Sigmoid colon (tissue), 7 donors: ENCODE results near the gene DIPK2A. TPM values are rescaled to one million over a fixed set of nuclear protein-coding genes. Genes with fewer than 3 reads are reported as not detected.

Experiments
- DNase-seq: peaks from one replicate; pipeline ENCODE4 v3.0.0-alpha.2; 2019
- H3K27ac ChIP-seq, 4 donors: fragments of 200-600 bp; sonication (generic); one replicate each; pipeline ENCODE4 v1.5.1; 2016 to 2019; ENCODE audit warnings: mild to moderate bottlenecking in 1 of 4
- H3K27me3 ChIP-seq, 3 donors: fragments of 200-600 bp; sonication (generic); one replicate each; pipeline ENCODE4 v1.5.1; 2019; ENCODE audit warnings: mild to moderate bottlenecking in 1 of 3
- H3K36me3 ChIP-seq, 4 donors: fragments of 200-600 bp; sonication (generic); one replicate each; pipeline ENCODE4 v1.5.1; 2016 to 2019
- H3K4me1 ChIP-seq, 4 donors: fragments of 200-600 bp; sonication (generic); one replicate each; pipeline ENCODE4 v1.5.1; 2017 to 2019
- H3K4me3 ChIP-seq, 4 donors: fragments of 200-600 bp; sonication (generic); one replicate each; pipeline ENCODE4 v1.5.1; 2017 to 2019; ENCODE audit warnings: mild to moderate bottlenecking in 2 of 4, moderate library complexity in 1 of 4
- H3K9me3 ChIP-seq, 4 donors: fragments of 200-600 bp in 3 of 4; sonication (generic) in 3 of 4; one replicate each; pipeline versions ENCODE4 v1.5.1 to v1.6.1; 2013 to 2019
- CTCF ChIP-seq, 4 experiments: fragments of 450-650 bp in 3 of 4; fragments of 200-600 bp in 1 of 4; IDR thresholded peaks; one replicate each; pipeline ENCODE4 v1.5.1; 2016 to 2019; ENCODE audit warnings: antibody characterized with exemption in 4 of 4, mild to moderate bottlenecking in 3 of 4, moderate library complexity in 2 of 4
- EP300 ChIP-seq, 4 donors: sonication (generic); formaldehyde crosslinking; IDR thresholded peaks; one replicate each; pipeline ENCODE4 v1.6.1; 2017; ENCODE audit warnings: antibody characterized with exemption in 4 of 4
- POLR2A ChIP-seq, 2 donors: fragments of 450-650 bp; IDR thresholded peaks; one replicate each; pipeline ENCODE4 v1.6.1; 2016; ENCODE audit warnings: antibody characterized with exemption in 2 of 2, mild to moderate bottlenecking in 2 of 2, moderate library complexity in 2 of 2
- POLR2AphosphoS5 ChIP-seq, 4 donors: sonication (generic); formaldehyde crosslinking; IDR thresholded peaks; one replicate each; pipeline ENCODE4 v1.6.1; 2017; ENCODE audit warnings: antibody characterized with exemption in 4 of 4
- WGBS, 2 donors: extraction: QIAGEN DNeasy Blood & Tissue Kit; methylation state at CpG; one replicate each; pipeline ENCODE4 v1.1.7; 2013; 5-methylcytosine and 5-hydroxymethylcytosine counted together
- intact Hi-C: fragments of 100-400 bp; cut with DNase I; formaldehyde crosslinking; loops from one replicate; pipeline ENCODE4 v1.15.1; 2023
- polyA plus RNA-seq, 3 donors: library from polyadenylated mRNA; stranded (reverse); fragments of 200-250 nt; gene quantifications; one replicate each; pipeline ENCODE4 v1.2.3, GENCODE V29; 2013
- total RNA-seq, 4 donors: library from RNA; depleted of rRNA; stranded (reverse); fragments of >200 nt; gene quantifications; one replicate each; pipeline ENCODE4 v1.1.0, GENCODE V29; 2016
- donor health status: healthy with polysubstance abuse.
- donor health status: Bipolar disorder and iron deficiency.
- donor health status: healthy.

DIPK2A gene
- total RNA-seq (10 to 100 TPM; 22.0 to 56.0 (median 47.6) TPM), polyA plus RNA-seq (1 to 10 TPM; 1.8 to 6.6 (median 3.5) TPM)

GRCh38 chr3:143971359-143972154 lies at the start of gene DIPK2A:
Gene DIPK2A (plus strand): TSS chr3:143971823. CDS start chr3:143972333, 510 bp downstream.
- TF ChIP-seq POLR2A (IDR thresholded peaks at IDR 0.05) (peak; percentile 81 to 93), CTCF (IDR thresholded peaks at IDR 0.05) (no peak), POLR2AphosphoS5 (IDR thresholded peaks at IDR 0.05) (peak; percentile 96 to 99 (median 98)), EP300 (IDR thresholded peaks at IDR 0.05) (no peak)
- Histone ChIP-seq H3K27me3 (no peaks in the 10 kb centered on the region), H3K4me1 (peaks cover 0 to 33% (median 18%) of the 10 kb centered on the region in 4 donors), H3K36me3 (no peaks in the 10 kb centered on the region), H3K27ac (peak within 1 kb of the TSS; percentile 95 to 99 (median 98)), H3K9me3 (no peaks in the 10 kb centered on the region), H3K4me3 (peak within 1 kb of the TSS; percentile 70 to 91 (median 84))
- 0 to 1% methylated on average over 71 of the region's 71 CpGs for WGBS, 2 donors
- DNase-seq: peak; percentile 98
- intact Hi-C loops: loop anchor here (5.0 kb wide), 3 partner anchors 194 to 969 kb away; partner anchors contain the start of gene U2SURP

GRCh38 chr3:143924522-143925285 lies 46.9 kb upstream of the DIPK2A start:
- H3K4me3 ChIP-seq: no peak overlapping the region
- no peaks in the 10 kb centered on the region for H3K27me3 ChIP-seq
- H3K4me1 ChIP-seq: no peaks in the 10 kb centered on the region
- no peaks in the 10 kb centered on the region for H3K36me3 ChIP-seq
- no peak overlapping the region for H3K27ac ChIP-seq
- intact Hi-C loops: no loop called here
- no peaks in the 10 kb centered on the region for H3K9me3 ChIP-seq
- TF ChIP-seq POLR2AphosphoS5 (IDR thresholded peaks at IDR 0.05) (no peak), POLR2A (IDR thresholded peaks at IDR 0.05) (no peak), EP300 (IDR thresholded peaks at IDR 0.05) (no peak), CTCF (IDR thresholded peaks at IDR 0.05) (no peak)
- 74 to 83% methylated on average over 9 of the region's 9 CpGs for WGBS, 2 donors
- no peak for DNase-seq

- TF ChIP-seq POLR2A (IDR thresholded peaks at IDR 0.05): no peak
- no peak for TF ChIP-seq POLR2AphosphoS5 (IDR thresholded peaks at IDR 0.05)
- TF ChIP-seq EP300 (IDR thresholded peaks at IDR 0.05): no peak
- no peak for TF ChIP-seq CTCF (IDR thresholded peaks at IDR 0.05)
- H3K27ac ChIP-seq: no peak overlapping the region
- H3K9me3 ChIP-seq: no peaks in the 10 kb centered on the region
- no peaks in the 10 kb centered on the region for H3K27me3 ChIP-seq
- no peak for DNase-seq
- no peaks in the 10 kb centered on the region for H3K4me1 ChIP-seq
- WGBS, 2 donors: 77 to 79% methylated on average over 1 of the region's 1 CpG
- intact Hi-C loops: no loop called here
- no peak overlapping the region for H3K4me3 ChIP-seq
- no peaks in the 10 kb centered on the region for H3K36me3 ChIP-seq
Measured at GRCh38 chr3:143928056-143928455, 43.6 kb upstream of the DIPK2A start.

GRCh38 chr3:143928541-143929255 lies 42.9 kb upstream of the DIPK2A start:
- intact Hi-C loops: no loop called here

More at GRCh38 chr3:143928541-143929255, 42.9 kb upstream of the DIPK2A start:
- H3K4me1 ChIP-seq: no peaks in the 10 kb centered on the region
- WGBS, 2 donors: 25 to 82% methylated on average over 3 of the region's 3 CpGs
- H3K36me3 ChIP-seq: no peaks in the 10 kb centered on the region
- no peak for TF ChIP-seq POLR2A (IDR thresholded peaks at IDR 0.05)
- no peak for TF ChIP-seq POLR2AphosphoS5 (IDR thresholded peaks at IDR 0.05)
- no peak for TF ChIP-seq CTCF (IDR thresholded peaks at IDR 0.05)
- TF ChIP-seq EP300 (IDR thresholded peaks at IDR 0.05): no peak
- no peak overlapping the region for H3K27ac ChIP-seq
- H3K27me3 ChIP-seq: no peaks in the 10 kb centered on the region
- H3K9me3 ChIP-seq: no peaks in the 10 kb centered on the region
- no peak overlapping the region for H3K4me3 ChIP-seq
- no peak for DNase-seq
